HEK293 (cell line): ENCODE measurements around the gene PPP6R1.

Experiments
- ZBTB20 ChIP-seq: fragments of 450-650 bp; formaldehyde crosslinking; IDR thresholded peaks from 2 replicates; pipeline ENCODE4 v1.5.1; 2016; ENCODE audit warnings: missing biosample characterization, missing genetic modification characterization
- ZFP3 ChIP-seq: fragments of 450-650 bp; formaldehyde crosslinking; IDR thresholded peaks from 2 replicates; pipeline ENCODE4 v1.5.1; 2016; ENCODE audit warnings: low read depth, missing biosample characterization, missing genetic modification characterization
- ZNF146 ChIP-seq: fragments of 450-650 bp; formaldehyde crosslinking; IDR thresholded peaks from 2 replicates; pipeline ENCODE4 v1.5.1; 2016; ENCODE audit warnings: missing biosample characterization, missing genetic modification characterization
- ZNF274 ChIP-seq, 2 experiments: fragments of 200-500 bp in 1 of 2; fragments of 450-650 bp in 1 of 2; sonication (Bioruptor generic) in 1 of 2; formaldehyde crosslinking in 1 of 2; IDR thresholded peaks; 2 replicates each; pipeline versions ENCODE4 v1.5.1 to v1.6.1; 2014 to 2016; ENCODE audit warnings: borderline replicate concordance in 1 of 2, inconsistent platforms in 1 of 2, low read length in 1 of 2, missing biosample characterization in 1 of 2, missing genetic modification characterization in 1 of 2
- ZNF404 ChIP-seq: fragments of 450-650 bp; formaldehyde crosslinking; IDR thresholded peaks from 2 replicates; pipeline ENCODE4 v1.5.1; 2017; ENCODE audit warnings: missing biosample characterization, missing genetic modification characterization
- TF ChIP-seq, protein P1 (sequence below): sonication (generic); formaldehyde crosslinking; IDR thresholded peaks from 2 replicates; pipeline ENCODE4 v1.8.1; 2022; ENCODE audit warnings: mild to moderate bottlenecking, moderate library complexity, missing genetic modification reagents
- TF ChIP-seq, protein P2 (sequence below): fragments of 450-650 bp; formaldehyde crosslinking; IDR thresholded peaks from 2 replicates; pipeline ENCODE4 v1.5.1; 2016; ENCODE audit warnings: missing biosample characterization, missing genetic modification characterization, low read depth
- TF ChIP-seq, protein P3 (sequence below): fragments of 450-650 bp; IDR thresholded peaks from 2 replicates; pipeline ENCODE4 v1.5.1; 2018; ENCODE audit warnings: missing biosample characterization, missing genetic modification characterization
- TF ChIP-seq, protein P4 (sequence below): fragments of 450-650 bp; formaldehyde crosslinking; IDR thresholded peaks from 2 replicates; pipeline ENCODE4 v1.5.1; 2016; ENCODE audit warnings: missing biosample characterization, missing genetic modification characterization

DNA sequence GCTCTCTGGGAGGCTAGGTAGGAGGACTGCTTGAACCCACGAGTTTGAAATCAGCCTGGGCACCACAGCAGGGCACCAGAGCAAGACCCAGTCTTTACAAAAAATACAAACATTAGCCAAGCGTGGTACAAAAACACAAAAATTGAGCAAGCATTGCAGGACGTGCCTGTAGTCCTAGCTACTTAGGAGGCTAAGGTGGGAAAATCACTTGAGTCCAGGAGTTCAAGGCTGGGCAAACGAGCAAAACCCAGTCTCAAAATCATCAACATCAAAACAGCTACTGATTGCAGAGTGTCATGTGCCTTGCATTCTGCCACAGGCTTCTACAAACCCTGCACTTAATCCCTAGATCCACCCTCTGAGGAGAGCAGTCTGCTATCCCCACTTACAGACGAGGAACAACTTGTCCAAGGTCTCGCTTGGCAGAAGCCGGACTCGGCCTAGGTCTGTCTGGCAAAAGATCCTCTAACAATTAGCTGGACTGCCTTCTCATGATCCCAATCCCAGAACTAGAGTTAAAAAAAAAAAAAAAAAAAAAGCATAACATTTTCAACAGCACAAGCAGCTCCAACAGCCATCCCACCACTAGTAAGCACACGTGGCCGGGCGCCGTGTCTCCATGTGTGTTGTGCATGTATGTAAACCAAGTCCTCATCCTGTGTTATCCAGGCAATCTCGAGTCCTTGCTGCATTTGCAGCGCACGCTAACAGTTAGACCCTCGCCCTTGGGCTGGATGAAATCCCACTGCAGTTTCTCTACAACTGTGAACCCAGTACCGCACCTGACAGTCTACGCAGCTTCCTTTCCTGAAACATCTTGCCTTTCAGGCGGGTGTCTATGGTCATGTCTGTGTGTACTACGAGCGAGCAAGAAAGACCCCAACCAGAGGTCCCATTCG, 2.0 kb downstream of the PPP6R1 start:
- no peak for TF ChIP-seq ZFP3 (tag by site-specific recombination)
- TF ChIP-seq ZNF146 (tag by site-specific recombination) = no peak
- TF ChIP-seq, protein P1, sequence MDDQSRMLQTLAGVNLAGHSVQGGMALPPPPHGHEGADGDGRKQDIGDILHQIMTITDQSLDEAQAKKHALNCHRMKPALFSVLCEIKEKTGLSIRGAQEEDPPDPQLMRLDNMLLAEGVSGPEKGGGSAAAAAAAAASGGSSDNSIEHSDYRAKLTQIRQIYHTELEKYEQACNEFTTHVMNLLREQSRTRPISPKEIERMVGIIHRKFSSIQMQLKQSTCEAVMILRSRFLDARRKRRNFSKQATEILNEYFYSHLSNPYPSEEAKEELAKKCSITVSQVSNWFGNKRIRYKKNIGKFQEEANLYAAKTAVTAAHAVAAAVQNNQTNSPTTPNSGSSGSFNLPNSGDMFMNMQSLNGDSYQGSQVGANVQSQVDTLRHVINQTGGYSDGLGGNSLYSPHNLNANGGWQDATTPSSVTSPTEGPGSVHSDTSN (CRISPR knock-in tag) = no peak
- no peak for TF ChIP-seq ZBTB20
- TF ChIP-seq, protein P2, sequence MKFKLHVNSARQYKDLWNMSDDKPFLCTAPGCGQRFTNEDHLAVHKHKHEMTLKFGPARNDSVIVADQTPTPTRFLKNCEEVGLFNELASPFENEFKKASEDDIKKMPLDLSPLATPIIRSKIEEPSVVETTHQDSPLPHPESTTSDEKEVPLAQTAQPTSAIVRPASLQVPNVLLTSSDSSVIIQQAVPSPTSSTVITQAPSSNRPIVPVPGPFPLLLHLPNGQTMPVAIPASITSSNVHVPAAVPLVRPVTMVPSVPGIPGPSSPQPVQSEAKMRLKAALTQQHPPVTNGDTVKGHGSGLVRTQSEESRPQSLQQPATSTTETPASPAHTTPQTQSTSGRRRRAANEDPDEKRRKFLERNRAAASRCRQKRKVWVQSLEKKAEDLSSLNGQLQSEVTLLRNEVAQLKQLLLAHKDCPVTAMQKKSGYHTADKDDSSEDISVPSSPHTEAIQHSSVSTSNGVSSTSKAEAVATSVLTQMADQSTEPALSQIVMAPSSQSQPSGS (tag by site-specific recombination) = no peak
- TF ChIP-seq ZNF404 (tag by site-specific recombination) = no peak
- no peak for TF ChIP-seq ZNF274 (IDR thresholded peaks at IDR 0.05; ENCODE audit: low read length)
- no peak for TF ChIP-seq ZNF274 (tag by site-specific recombination; IDR thresholded peaks at IDR 0.05; ENCODE audit: borderline replicate concordance)
- TF ChIP-seq, protein P3, sequence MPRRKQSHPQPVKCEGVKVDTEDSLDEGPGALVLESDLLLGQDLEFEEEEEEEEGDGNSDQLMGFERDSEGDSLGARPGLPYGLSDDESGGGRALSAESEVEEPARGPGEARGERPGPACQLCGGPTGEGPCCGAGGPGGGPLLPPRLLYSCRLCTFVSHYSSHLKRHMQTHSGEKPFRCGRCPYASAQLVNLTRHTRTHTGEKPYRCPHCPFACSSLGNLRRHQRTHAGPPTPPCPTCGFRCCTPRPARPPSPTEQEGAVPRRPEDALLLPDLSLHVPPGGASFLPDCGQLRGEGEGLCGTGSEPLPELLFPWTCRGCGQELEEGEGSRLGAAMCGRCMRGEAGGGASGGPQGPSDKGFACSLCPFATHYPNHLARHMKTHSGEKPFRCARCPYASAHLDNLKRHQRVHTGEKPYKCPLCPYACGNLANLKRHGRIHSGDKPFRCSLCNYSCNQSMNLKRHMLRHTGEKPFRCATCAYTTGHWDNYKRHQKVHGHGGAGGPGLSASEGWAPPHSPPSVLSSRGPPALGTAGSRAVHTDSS = no peak
- TF ChIP-seq, protein P4, sequence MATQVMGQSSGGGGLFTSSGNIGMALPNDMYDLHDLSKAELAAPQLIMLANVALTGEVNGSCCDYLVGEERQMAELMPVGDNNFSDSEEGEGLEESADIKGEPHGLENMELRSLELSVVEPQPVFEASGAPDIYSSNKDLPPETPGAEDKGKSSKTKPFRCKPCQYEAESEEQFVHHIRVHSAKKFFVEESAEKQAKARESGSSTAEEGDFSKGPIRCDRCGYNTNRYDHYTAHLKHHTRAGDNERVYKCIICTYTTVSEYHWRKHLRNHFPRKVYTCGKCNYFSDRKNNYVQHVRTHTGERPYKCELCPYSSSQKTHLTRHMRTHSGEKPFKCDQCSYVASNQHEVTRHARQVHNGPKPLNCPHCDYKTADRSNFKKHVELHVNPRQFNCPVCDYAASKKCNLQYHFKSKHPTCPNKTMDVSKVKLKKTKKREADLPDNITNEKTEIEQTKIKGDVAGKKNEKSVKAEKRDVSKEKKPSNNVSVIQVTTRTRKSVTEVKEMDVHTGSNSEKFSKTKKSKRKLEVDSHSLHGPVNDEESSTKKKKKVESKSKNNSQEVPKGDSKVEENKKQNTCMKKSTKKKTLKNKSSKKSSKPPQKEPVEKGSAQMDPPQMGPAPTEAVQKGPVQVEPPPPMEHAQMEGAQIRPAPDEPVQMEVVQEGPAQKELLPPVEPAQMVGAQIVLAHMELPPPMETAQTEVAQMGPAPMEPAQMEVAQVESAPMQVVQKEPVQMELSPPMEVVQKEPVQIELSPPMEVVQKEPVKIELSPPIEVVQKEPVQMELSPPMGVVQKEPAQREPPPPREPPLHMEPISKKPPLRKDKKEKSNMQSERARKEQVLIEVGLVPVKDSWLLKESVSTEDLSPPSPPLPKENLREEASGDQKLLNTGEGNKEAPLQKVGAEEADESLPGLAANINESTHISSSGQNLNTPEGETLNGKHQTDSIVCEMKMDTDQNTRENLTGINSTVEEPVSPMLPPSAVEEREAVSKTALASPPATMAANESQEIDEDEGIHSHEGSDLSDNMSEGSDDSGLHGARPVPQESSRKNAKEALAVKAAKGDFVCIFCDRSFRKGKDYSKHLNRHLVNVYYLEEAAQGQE (tag by site-specific recombination) = no peak
